GM19438 (cell line): ENCODE measurements around the gene HMGN3.

Experiments used
- ATAC-seq: cut with Tn5 transposase; IDR thresholded peaks from one replicate; pipeline ENCODE4 v1.9.1; 2021; ENCODE audit warnings: low read depth; ENCODE audit not compliant: unreplicated experiment

HMGN3 gene

DNA sequence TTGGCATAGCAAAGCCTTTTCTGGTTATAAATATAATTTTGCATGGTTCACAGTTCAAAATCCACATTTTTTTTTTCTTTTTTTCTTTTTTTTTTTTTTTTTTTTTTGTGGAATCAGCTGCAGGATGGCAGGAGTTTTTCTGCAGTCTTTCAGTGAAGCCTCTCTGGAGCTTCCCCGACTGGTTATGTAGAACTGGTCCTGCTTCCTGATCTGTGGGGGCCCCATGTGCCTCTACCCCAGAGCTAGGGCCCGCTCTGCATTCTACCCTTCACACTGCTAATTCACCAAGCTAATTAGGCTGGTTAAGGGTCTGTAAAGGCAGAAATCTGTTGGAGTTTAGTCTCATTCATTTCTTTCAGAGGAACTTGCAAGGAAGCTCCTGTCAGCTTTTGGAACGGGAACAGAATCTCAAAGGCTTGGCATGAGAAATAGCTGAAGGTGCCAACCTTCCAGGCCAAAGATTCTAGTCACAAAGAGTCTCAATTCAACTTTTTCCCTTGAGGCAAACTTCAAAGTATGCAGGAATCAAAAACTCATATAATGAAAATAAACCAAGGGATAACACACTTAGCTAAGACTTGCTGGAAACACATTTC, 45.5 kb downstream of the HMGN3 start:
- ATAC-seq, result no peak

DNA sequence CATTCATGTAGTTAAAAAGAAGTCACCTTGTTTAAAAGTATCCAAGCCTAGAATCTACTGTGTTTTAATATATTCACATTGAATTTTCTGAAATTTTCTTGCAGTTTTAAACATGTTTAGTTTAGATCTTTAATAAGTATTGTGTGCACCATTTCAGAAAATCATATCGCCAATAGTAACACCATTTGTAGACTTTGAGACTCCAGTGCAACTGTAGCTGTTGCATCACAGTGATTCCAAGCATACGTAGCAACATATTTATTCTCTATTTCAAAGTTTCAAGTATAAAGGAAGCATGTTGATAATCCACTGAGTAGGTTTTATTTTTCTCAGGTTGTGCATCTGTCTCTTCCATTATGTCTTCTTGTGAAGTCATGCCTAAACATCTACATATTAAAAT, 46.4 kb downstream of the HMGN3 start:
- no peak for ATAC-seq

DNA sequence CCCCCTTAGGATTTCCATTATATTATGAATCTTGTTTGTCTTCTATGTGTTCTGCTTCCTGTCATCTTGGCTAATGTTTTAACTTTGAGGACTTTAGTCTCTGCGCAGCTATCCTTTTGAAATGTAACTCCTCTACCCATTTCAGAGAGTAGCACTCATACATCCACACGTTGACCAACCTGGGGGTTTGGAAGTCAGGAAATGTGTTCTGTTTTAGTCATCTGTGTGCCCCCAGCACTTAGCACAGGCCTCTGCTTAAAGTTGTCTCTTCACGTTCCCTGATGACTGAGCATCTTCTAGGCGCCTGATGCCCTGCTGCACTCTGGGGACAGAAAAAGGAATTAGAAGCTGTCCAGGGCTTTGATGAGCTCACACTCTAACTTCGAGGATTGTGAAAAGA, 47.9 kb downstream of the HMGN3 start:
- no peak for ATAC-seq

DNA sequence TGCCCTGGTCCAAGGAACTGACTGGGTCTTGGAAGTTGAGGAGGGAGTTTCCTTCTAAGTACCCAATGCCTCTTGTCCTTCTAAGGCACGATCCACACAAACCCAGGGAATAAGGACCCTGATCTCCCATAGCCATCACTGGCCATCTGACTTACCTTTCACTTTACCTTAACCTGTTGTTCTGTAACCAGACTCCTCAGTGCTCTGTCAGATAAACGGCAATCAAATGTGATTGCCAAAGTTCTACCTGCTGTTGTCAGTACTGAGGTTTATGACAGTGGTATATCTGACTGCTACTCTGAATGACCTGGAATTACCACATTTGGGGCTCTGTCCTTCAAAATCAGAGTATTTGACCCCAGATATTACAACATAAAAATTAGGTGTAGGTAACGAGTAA, 49.8 kb downstream of the HMGN3 start:
- no peak for ATAC-seq

DNA sequence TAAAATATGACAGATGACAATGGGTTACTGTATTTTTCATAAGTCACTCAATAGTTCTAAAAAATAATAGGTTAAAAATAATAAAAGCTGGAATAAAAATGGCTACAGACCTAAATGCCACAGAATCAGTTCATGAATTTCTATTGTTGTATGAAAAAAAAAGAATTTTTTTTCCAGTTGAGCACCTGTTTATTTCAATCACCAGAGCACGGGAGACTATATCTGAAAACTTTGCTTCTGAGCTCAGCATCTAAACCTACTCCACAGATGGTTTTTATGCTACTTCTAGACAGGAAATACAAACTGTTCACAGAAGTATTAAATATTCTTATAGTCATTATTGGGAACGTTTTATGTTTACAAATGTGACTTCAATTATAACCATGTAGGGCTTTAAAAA, 50.4 kb downstream of the HMGN3 start:
- ATAC-seq, result no peak

DNA sequence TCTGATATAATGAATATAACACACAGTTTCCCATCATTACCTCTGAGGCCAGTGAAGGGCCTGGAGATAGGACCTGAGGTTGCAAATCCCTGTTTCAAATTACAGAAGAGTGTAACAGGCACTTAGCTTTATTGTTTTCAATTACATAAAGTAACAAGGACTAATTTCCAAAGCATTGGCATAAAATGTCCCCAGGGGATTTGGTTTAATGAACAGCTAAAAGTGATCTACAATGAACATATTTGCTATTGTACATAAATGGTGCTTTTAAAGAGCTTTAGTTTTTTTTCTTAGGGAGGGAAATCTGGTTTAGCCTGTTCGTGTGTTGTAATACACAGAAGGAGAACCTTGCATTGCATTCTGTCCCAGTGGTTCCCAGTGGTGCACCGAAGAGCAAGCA, 54.4 kb downstream of the HMGN3 start:
- no peak for ATAC-seq

DNA sequence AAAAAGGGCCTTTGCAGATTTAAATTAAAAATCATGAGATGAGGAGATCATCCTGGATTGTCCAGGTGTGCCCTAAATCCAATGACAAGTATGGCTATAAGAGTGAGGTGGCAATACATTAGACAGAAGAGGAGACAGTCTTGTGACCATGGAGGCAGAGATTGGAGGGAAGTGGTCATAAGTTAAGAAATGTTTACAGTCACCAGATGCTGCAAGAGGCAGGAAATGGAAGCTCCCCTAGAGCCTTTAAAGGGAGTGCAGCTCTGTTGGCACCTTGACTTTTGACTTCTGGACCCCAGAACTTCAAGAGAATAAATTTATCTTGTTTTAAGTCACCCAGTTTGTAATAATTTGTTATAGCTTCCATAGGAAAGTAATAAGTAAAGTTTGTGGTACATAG, 61.1 kb downstream of the HMGN3 start:
- ATAC-seq, result no peak

DNA sequence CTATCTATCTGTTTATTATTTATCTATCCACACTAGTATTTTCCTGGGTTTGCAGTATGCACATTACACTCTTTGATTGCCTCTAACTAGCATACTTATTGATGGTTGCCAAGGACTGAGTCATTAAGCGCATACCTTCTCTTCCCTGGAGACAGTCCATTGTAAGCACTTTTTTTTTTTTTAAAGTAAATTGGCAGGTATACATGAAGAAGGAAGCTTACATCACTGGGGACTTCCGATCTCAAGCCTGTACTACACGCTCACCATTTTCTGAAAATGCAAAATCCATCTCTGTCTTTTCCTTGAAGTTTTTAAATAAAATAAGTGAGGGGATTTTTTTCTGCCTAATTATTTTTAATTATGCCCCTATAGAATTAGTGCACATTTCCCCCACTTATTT, 63.5 kb downstream of the HMGN3 start:
- ATAC-seq, result no peak

DNA sequence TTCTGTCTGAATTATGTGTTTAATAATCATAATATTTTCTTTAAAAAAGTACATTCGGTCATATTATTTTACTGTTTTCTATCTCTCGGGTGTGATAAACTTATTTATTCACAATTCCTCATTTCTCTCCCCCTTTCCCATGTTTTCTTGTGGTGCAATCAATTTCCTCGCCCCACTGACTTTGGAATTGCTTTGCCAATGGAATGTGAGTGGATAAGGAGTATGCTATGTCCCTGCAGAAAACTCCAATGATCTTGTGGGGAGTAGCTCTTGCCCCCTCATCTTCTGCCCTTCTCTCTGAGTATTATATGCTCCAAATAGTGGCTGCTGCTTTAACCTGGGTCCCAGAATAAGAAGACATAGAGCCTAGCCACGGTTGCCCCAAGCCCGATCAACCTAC, 64.1 kb downstream of the HMGN3 start:
- ATAC-seq, result no peak

DNA sequence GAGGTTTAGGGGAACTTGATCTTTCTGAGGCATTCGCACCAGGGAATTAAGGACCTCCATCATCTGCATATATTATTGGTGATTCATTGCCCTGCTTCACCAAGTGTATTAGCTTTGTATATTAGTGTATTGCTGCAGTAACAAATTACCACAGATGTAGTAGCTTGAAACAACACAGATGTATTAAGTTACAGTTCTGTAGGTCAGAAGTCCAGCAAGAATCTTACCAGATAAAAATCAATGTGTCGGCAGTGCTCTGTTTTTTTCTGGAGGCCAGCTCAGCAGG, 65.8 kb downstream of the HMGN3 start:
- ATAC-seq, result no peak

DNA sequence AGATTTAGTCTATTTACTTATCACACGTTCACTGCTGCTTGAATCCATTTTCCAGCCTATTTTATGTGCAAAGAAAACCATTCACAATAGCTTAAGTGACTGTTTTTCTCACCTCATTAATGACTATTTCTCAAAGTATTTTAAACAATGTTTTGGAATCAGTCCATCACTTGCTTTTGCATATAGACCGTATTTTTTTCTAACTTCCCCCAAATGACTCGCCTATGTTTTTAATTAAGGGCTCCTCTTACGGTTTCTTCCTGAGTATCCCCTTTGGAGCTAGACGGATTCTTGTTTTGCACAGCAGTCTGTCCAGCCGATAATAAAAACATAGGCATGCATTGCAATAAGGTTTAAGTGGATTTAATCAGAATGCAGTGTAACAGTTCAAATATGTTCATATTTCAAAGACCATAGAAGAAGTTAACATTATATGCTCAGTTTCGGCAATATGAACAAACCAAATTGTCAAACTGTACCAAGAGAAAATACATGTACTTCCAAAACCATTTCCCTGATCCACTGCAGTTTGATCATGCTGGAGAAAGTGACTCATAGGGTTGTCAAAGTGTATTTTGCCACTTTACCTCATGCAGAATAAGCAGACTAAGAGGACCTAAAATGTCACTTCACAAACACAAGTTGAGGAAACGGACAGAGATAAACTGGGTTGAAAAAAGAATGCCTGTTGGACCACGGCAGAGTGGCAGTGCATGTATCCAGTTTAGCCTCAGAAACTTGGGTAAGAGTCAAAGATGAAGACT, 66.4 kb downstream of the HMGN3 start:
- ATAC-seq, result no peak

DNA sequence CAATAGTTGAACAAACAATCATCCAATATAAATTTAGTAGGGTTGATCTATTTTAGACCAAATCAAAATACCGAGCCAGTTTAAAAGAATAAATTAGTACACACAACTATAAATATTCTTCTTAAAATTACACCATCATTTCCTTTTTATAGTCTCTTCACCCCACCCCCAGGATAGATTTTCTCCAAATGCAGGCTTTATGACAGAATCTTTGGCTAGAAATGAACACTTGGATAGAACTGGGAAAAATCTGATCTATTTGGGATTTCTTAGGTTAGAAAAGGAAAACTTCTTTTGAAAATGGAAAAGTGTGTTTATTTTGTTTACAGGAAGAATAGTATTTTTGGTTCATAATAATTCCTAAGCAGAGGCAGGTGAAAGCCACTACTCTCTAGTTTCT, 74.6 kb downstream of the HMGN3 start:
- no peak for ATAC-seq

DNA sequence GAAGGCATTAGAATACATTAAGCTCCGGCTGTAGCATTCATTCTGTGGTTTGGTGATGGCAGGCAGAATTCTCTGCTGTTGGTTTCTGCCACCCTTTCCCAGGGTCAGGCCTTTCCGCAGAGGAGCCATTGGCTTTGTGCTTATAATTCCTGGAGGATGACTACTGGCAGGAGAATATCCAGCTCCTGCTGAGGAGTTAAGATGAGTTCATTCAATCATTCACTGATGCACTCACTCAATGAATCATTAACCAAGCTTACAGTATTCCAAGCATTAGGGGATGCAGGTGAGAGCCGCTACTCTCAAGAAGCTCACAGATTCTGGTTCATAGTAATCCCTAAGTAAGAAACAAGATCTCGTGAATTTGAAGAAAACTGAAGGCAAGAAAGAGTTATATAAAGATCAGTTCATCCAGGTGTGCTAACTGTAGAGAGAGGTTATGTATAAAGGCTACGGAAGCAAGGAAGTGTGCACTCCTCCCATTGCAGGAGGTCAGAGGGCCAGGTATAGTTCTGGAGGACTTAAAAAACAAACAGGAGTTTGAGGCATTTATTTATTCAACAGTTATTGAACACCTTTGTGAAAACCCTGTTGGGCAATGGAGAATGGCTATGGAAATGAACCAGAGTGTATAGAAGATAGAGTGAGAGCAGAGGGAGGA, 75.5 kb downstream of the HMGN3 start:
- ATAC-seq, result no peak

DNA sequence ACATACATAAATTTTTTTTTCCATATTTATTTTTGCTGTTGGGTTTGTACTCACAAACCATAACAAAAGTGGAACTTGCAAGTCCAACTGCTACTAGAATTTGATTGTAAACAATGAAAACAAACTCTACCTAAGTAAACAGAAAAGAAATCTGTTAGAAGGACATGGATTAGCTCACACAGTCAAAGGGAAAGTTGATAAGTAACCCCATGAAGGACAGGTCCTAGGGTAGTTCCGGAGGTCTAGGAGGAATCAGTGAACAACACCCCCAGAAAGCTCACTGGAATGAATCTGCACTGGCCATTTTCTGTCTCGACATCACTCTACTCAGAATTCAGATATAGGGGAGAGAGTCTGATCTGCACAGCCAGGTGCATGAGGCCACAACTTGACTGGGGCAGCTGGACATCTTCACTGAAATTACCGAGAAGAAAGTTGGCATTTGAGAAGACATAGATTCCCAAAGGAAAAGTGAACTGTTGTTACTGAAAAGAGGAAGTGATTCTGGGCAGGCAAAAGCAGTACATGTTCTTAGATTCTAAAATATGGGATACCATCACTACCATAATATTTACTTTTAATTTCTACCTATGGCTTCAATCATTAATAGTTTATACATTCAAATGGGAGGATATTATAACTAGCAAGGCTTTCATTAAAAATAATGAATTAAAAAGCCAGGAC, 76.4 kb downstream of the HMGN3 start:
- ATAC-seq, result no peak

DNA sequence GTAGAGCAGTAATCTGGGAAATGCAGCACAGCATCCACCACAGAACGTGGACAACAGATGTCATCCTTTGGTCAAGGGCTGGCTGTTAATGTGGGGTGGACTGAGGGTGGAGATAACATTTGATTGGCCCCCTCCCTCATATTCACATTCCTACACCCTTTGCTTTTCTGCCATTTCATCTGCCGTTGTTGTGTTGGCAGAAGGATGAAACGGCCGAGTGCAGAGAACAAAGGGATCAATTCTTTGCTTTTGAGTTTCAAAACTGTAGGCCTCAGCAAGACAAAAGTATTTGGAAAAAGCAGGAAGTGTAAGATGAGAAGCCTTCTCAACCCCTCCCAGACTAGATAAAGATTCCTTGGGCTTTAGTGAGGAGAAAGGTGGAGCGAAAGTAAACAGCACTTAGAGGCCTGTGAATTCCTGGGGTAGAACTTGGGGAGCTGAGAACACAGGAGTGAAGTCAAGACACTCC, 82.2 kb downstream of the HMGN3 start:
- ATAC-seq, result no peak
